ENCODE results near the gene SLC25A13.

The SLC25A13 gene

GRCh38 chr7:96303686-96304443 is 18.0 kb downstream of the SLC25A13 start (continued):
- TF ChIP-seq CREB5 (CRISPR knock-in tag; IDR thresholded peaks at IDR 0.05; ENCODE audit: low read depth), result peak; percentile 34; the same call in 1 of the 2 replicates
- TF ChIP-seq CSDC2 (CRISPR knock-in tag; IDR thresholded peaks at IDR 0.05), result 0 out of 2 replicates have a peak, but pooled peaks have one; percentile 54

- TF ChIP-seq PATZ1 (CRISPR knock-in tag; IDR thresholded peaks at IDR 0.05; ENCODE audit: borderline replicate concordance) (no peak), CREB5 (CRISPR knock-in tag; IDR thresholded peaks at IDR 0.05; ENCODE audit: low read depth) (no peak), ZFP30 (CRISPR knock-in tag; IDR thresholded peaks at IDR 0.05) (no peak), ISL1 (CRISPR knock-in tag; IDR thresholded peaks at IDR 0.05) (no peak), CSRNP3 (CRISPR knock-in tag; IDR thresholded peaks at IDR 0.05) (no peak), PPARA (CRISPR knock-in tag; IDR thresholded peaks at IDR 0.05; ENCODE audit: borderline replicate concordance) (no peak), ZNF8 (CRISPR knock-in tag; IDR thresholded peaks at IDR 0.05) (no peak), CSDC2 (CRISPR knock-in tag; IDR thresholded peaks at IDR 0.05) (no peak), ARNTL (CRISPR knock-in tag; IDR thresholded peaks at IDR 0.05; ENCODE audit: borderline replicate concordance, low read depth) (no peak), ZC3H10 (CRISPR knock-in tag; IDR thresholded peaks at IDR 0.05) (no peak), TCF4 (CRISPR knock-in tag; IDR thresholded peaks at IDR 0.05; ENCODE audit: borderline replicate concordance) (no peak), ZNF70 (CRISPR knock-in tag; IDR thresholded peaks at IDR 0.05) (no peak), ESRRG (CRISPR knock-in tag; IDR thresholded peaks at IDR 0.05) (no peak), BACH2 (CRISPR knock-in tag; IDR thresholded peaks at IDR 0.05; ENCODE audit: borderline replicate concordance) (no peak), POU6F1 (CRISPR knock-in tag; IDR thresholded peaks at IDR 0.05; ENCODE audit: borderline replicate concordance, low read depth) (no peak), ZNF565 (CRISPR knock-in tag; conservative IDR thresholded peaks at IDR 0.05; ENCODE audit: low read depth) (no peak), SNAI2 (CRISPR knock-in tag; IDR thresholded peaks at IDR 0.05) (no peak), OSR1 (CRISPR knock-in tag; IDR thresholded peaks at IDR 0.05) (no peak)
- peak; percentile 15 for ATAC-seq
These were observed 18.7 kb downstream of the SLC25A13 start for GRCh38 chr7:96303105-96303685.

GRCh38 chr7:96300986-96301385 is 20.9 kb downstream of the SLC25A13 start:
- ATAC-seq, result no peak
- TF ChIP-seq POU6F1 (CRISPR knock-in tag; IDR thresholded peaks at IDR 0.05; ENCODE audit: borderline replicate concordance, low read depth) (no peak), CREB5 (CRISPR knock-in tag; IDR thresholded peaks at IDR 0.05; ENCODE audit: low read depth) (no peak), PATZ1 (CRISPR knock-in tag; IDR thresholded peaks at IDR 0.05; ENCODE audit: borderline replicate concordance) (no peak), ISL1 (CRISPR knock-in tag; IDR thresholded peaks at IDR 0.05) (no peak), ZNF565 (CRISPR knock-in tag; conservative IDR thresholded peaks at IDR 0.05; ENCODE audit: low read depth) (no peak), GLIS3 (CRISPR knock-in tag; IDR thresholded peaks at IDR 0.05) (no peak), ZFP30 (CRISPR knock-in tag; IDR thresholded peaks at IDR 0.05) (no peak), ZFP3 (CRISPR knock-in tag; IDR thresholded peaks at IDR 0.05) (no peak), RARB (CRISPR knock-in tag; IDR thresholded peaks at IDR 0.05) (no peak), ZNF70 (CRISPR knock-in tag; IDR thresholded peaks at IDR 0.05) (no peak)

Data from SK-N-SH treated with all-trans-retinoic acid at 6 μM for 48 hours (cell line).